Sigmoid colon (tissue), 4 donors: ENCODE results near the gene CDH7.

Experiments used
- CTCF ChIP-seq, 4 experiments: fragments of 450-650 bp in 3 of 4; fragments of 200-600 bp in 1 of 4; IDR thresholded peaks; one replicate each; pipeline ENCODE4 v1.5.1; 2016 to 2019; ENCODE audit warnings: antibody characterized with exemption in 4 of 4, mild to moderate bottlenecking in 3 of 4, moderate library complexity in 2 of 4
- EP300 ChIP-seq, 4 donors: sonication (generic); formaldehyde crosslinking; IDR thresholded peaks; one replicate each; pipeline ENCODE4 v1.6.1; 2017; ENCODE audit warnings: antibody characterized with exemption in 4 of 4
- POLR2A ChIP-seq, 2 donors: fragments of 450-650 bp; IDR thresholded peaks; one replicate each; pipeline ENCODE4 v1.6.1; 2016; ENCODE audit warnings: antibody characterized with exemption in 2 of 2, mild to moderate bottlenecking in 2 of 2, moderate library complexity in 2 of 2

GRCh38 chr18:65811307-65811706 lies 60.5 kb downstream of the CDH7 start:
- TF ChIP-seq CTCF (IDR thresholded peaks at IDR 0.05) (no peak), EP300 (IDR thresholded peaks at IDR 0.05) (no peak), POLR2A (IDR thresholded peaks at IDR 0.05) (no peak)
